Measurements from ENCODE around the gene PGM3. TPM values are rescaled to one million over a fixed set of nuclear protein-coding genes. Genes with fewer than 3 reads are reported as not detected.

Gene PGM3
- total and polyA plus RNA-seq, 4 donors: 5.8 to 61.0 (median 36.7) TPM

DNA sequence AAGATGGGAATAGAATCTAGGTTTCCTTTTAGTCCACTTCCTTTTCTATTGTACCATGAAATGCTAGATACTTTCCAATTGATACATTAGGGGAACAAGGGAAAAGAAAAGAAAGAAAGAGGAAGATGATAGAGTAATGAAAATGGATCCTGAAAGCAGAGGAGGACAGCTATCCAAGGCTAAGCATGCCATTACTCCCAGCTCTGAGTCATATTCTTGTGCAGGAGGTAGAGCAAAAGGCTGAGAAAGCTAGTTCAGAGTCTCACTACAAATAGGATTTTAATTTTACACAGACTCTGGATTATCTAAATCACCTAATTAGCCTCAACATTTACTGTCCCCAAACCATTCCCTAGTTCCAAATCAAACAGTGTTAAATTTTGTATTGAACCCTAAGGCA is 23.7 kb upstream of the PGM3 start:
- H3K4me3 ChIP-seq (ENCODE audit: low read length in 2 of 2): no peak overlapping the region
- no peaks in the 10 kb centered on the region for H3K27me3 ChIP-seq (ENCODE audit: control insufficient read depth in 1 of 2, insufficient read depth in 2 of 2, low read length in 1 of 2)
- H3K36me3 ChIP-seq (ENCODE audit: control insufficient read depth in 1 of 2, insufficient read depth in 2 of 2, low read length in 1 of 2): no peaks in the 10 kb centered on the region
- no peak for ATAC-seq (ENCODE audit: low FRiP score)
- H3K27ac ChIP-seq (ENCODE audit: low read depth in 1 of 2, low read length in 2 of 2): no peak overlapping the region
- H3K4me1 ChIP-seq (ENCODE audit: control insufficient read depth in 1 of 2, insufficient read depth in 2 of 2, low read length in 2 of 2): peaks cover 0 to 3% of the 10 kb centered on the region in 2 donors
- no peaks in the 10 kb centered on the region for H3K9me3 ChIP-seq (ENCODE audit: control insufficient read depth, low read length)
- intact Hi-C loops (cut with DNase I): loop anchor here in 1 of 2 donors (10.0 kb wide), 1 partner anchor 152 kb away; the partner anchor contains the start of genes DOP1A and UBE3D
- DNase-seq: no peak

DNA sequence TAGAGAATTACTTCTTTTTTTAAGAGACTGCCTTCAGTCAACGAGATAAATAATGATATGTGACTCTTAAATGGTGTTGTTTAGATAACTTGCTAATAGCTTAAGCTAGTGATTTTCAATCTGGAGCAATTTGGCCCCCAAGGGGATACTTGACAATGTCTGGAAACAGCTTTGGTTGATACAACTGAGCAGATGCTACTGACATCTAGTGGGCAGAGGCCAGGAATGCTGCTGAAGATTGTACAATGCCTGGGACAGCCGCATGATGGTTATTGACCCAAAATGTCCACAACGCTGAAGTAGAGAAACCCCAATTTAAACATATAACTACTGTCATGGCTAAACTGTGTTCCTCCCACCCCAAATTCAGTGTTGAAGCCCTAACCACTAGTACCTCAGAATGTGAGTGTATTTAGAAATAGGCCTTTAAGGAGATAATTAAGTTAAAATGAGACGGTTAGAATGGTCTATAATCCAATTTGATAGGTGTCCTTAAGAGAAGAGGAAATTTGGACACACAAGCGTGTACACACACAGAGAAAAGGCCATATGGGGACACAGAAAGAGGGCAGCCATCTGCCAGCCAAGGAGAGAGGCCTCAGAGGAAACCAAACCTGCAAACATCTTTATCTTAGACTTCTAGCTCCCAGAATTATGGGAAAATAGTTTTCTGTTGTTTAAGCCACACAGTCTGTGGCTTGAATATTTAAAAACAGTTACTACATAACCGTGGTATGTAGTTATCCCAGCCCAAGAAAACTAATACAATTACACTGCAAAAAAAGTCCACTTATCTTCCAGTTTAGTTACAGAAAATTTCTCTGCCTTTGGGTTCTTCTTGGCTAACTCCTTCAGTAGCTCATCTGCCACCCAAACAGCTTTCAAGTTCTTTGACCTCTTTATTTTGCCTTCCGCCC is 22.3 kb upstream of the PGM3 start:
- intact Hi-C loops (cut with DNase I): loop anchor here (1.0 to 10.0 kb wide), 2 partner anchors 148 to 151 kb away; partner anchors contain the start of genes DOP1A (in 2 of the 2) and UBE3D (in 1 of the 2)
- Histone ChIP-seq H3K9me3 (ENCODE audit: control insufficient read depth, low read length) (no peaks in the 10 kb centered on the region), H3K36me3 (ENCODE audit: control insufficient read depth in 1 of 2, insufficient read depth in 2 of 2, low read length in 1 of 2) (no peaks in the 10 kb centered on the region), H3K27me3 (ENCODE audit: control insufficient read depth in 1 of 2, insufficient read depth in 2 of 2, low read length in 1 of 2) (no peaks in the 10 kb centered on the region), H3K4me1 (ENCODE audit: control insufficient read depth in 1 of 2, insufficient read depth in 2 of 2, low read length in 2 of 2) (peaks cover 0 to 3% of the 10 kb centered on the region in 2 donors), H3K27ac (ENCODE audit: low read depth in 1 of 2, low read length in 2 of 2) (peak overlapping the region; percentile 38 to 57), H3K4me3 (ENCODE audit: low read length in 2 of 2) (no peak overlapping the region)
- WGBS, 2 donors: 14% methylated on average over 7 of the region's 7 CpGs
- ATAC-seq (ENCODE audit: low FRiP score): peak; percentile 89
- DNase-seq: peak in 1 of 2 donors; percentile 56

DNA sequence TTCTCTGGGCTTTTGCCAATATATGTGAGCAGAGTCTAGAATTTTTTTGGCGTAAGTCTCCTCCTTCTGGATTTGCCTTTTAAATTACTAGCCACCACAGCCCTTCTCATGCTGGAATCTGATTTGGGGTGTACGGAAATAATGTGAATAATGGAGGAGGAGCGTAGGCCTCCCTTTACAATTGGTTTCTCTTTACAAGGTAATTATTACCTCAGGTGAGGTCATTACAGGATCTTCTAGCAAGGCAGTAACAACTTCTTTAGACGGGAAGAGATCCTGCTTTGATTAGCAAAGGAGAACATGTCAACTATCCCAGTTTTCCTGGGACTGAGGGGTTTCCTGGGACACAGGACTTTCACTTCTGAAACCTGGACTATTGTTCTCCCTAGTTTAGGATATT is 9.0 kb upstream of the PGM3 start:
- Histone ChIP-seq H3K9me3 (ENCODE audit: control insufficient read depth, low read length) (no peaks in the 10 kb centered on the region), H3K27me3 (ENCODE audit: control insufficient read depth in 1 of 2, insufficient read depth in 2 of 2, low read length in 1 of 2) (no peaks in the 10 kb centered on the region), H3K4me3 (ENCODE audit: low read length in 2 of 2) (no peak overlapping the region), H3K27ac (ENCODE audit: low read depth in 1 of 2, low read length in 2 of 2) (no peak overlapping the region), H3K4me1 (ENCODE audit: control insufficient read depth in 1 of 2, insufficient read depth in 2 of 2, low read length in 2 of 2) (peaks cover 0 to 1% of the 10 kb centered on the region in 2 donors), H3K36me3 (ENCODE audit: control insufficient read depth in 1 of 2, insufficient read depth in 2 of 2, low read length in 1 of 2) (no peaks in the 10 kb centered on the region)
- intact Hi-C loops (cut with DNase I): no loop called here
- 82 to 90% methylated on average over 4 of the region's 4 CpGs for WGBS, 2 donors
- DNase-seq (no peak), ATAC-seq (ENCODE audit: low FRiP score) (no peak)

DNA sequence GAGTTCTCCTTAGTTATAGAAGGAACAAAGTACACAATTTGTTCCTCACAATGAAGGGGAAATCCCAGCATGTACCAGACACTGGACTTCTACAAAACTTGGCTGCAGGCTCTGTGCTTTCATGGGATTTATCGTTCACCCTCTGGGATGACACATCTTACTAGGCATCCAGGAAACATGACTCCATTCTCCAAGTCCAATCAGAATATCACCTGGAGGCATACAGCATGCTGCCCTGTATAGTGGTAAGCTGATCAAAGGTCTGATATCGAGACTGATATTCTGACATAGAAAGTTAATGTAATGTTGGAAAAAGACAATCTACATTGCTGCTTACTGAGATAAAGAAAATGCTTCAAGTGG is 6.8 kb upstream of the PGM3 start:
- Histone ChIP-seq H3K36me3 (ENCODE audit: control insufficient read depth in 1 of 2, insufficient read depth in 2 of 2, low read length in 1 of 2) (no peaks in the 10 kb centered on the region), H3K4me3 (ENCODE audit: low read length in 2 of 2) (no peak overlapping the region), H3K9me3 (ENCODE audit: control insufficient read depth, low read length) (no peaks in the 10 kb centered on the region), H3K4me1 (ENCODE audit: control insufficient read depth in 1 of 2, insufficient read depth in 2 of 2, low read length in 2 of 2) (peaks cover 0 to 1% of the 10 kb centered on the region in 2 donors), H3K27ac (ENCODE audit: low read depth in 1 of 2, low read length in 2 of 2) (no peak overlapping the region), H3K27me3 (ENCODE audit: control insufficient read depth in 1 of 2, insufficient read depth in 2 of 2, low read length in 1 of 2) (no peaks in the 10 kb centered on the region)
- intact Hi-C loops (cut with DNase I): no loop called here
- ATAC-seq (ENCODE audit: low FRiP score) (no peak), DNase-seq (no peak)
- 53 to 54% methylated on average over 2 of the region's 2 CpGs for WGBS, 2 donors

DNA sequence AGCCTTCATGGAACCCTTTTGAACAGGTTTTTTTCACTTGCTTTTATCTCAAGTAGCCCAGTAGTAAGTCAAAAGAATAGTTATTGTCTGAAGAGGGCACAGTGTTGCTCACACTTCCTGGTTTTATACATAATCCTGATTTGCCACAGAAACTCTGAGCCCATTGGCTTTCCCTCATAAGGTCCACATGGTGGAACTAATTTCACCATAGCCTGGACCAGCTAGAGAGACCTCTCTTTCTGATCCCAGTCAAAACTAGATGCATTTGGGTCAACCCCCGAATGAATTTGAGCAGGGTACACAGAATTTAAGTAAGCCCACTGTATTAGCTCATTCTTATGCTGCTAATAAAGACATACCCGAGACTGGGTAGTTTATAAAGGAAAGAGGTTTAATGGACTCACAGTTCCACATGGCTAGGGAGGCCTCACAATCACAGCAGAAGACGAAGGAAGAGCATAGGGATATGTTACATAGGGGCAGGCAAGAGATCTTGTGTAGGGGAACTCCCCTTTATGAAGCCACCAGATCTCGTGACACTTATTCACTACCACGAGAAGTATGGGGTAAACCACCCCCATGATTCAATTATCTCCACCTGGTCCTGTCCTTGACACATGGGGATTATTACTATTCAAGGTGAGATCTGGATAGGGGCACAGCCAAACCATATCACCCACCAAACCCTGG is 6.3 kb upstream of the PGM3 start:
- Histone ChIP-seq H3K27me3 (ENCODE audit: control insufficient read depth in 1 of 2, insufficient read depth in 2 of 2, low read length in 1 of 2) (no peaks in the 10 kb centered on the region), H3K4me3 (ENCODE audit: low read length in 2 of 2) (no peak overlapping the region), H3K4me1 (ENCODE audit: control insufficient read depth in 1 of 2, insufficient read depth in 2 of 2, low read length in 2 of 2) (peaks cover 0 to 1% of the 10 kb centered on the region in 2 donors), H3K9me3 (ENCODE audit: control insufficient read depth, low read length) (no peaks in the 10 kb centered on the region), H3K36me3 (ENCODE audit: control insufficient read depth in 1 of 2, insufficient read depth in 2 of 2, low read length in 1 of 2) (no peaks in the 10 kb centered on the region), H3K27ac (ENCODE audit: low read depth in 1 of 2, low read length in 2 of 2) (no peak overlapping the region)
- DNase-seq (no peak), ATAC-seq (ENCODE audit: low FRiP score) (no peak)
- intact Hi-C loops (cut with DNase I): no loop called here
- 91 to 94% methylated on average over 5 of the region's 5 CpGs for WGBS, 2 donors

DNA sequence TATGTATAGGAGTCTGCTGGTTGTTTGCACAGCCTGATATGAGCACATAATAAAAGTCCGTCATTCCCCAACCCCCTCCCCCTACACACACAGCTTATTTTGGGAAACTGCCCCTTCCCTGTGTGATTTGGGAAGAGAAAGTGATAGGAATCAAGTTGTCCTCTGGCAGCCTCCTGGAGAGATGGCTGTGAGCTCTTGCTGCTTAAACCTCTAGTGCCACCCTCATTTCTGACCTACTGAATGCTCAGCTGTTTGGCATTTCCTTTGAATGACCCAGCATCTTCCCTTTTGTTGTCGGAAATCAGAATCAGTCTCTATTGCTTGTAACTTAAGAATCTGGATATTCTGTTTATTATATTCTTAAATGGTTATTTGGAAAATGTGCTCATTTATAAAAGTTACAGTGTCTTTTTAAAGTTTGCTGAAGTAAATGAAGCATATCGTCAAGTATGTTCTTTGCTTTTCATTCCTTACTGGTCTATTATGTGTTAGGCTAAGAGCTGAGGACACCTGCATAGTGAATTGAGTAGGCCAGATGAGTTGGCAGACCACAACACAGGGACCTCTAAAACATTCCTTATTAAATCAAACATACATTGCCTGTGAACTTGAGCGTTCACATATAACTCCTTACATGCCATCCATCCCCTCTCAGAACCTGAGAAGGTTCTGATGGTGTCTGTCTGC is 5.6 kb upstream of the PGM3 start:
- 50 to 52% methylated on average over 4 of the region's 4 CpGs for WGBS, 2 donors
- H3K27me3 ChIP-seq (ENCODE audit: control insufficient read depth in 1 of 2, insufficient read depth in 2 of 2, low read length in 1 of 2): no peaks in the 10 kb centered on the region
- H3K27ac ChIP-seq (ENCODE audit: low read depth in 1 of 2, low read length in 2 of 2): no peak overlapping the region
- intact Hi-C loops (cut with DNase I): no loop called here
- H3K4me1 ChIP-seq (ENCODE audit: control insufficient read depth in 1 of 2, insufficient read depth in 2 of 2, low read length in 2 of 2): peaks cover 0 to 1% of the 10 kb centered on the region in 2 donors
- H3K9me3 ChIP-seq (ENCODE audit: control insufficient read depth, low read length): no peaks in the 10 kb centered on the region
- no peak overlapping the region for H3K4me3 ChIP-seq (ENCODE audit: low read length in 2 of 2)
- DNase-seq (no peak), ATAC-seq (ENCODE audit: low FRiP score) (no peak)
- no peaks in the 10 kb centered on the region for H3K36me3 ChIP-seq (ENCODE audit: control insufficient read depth in 1 of 2, insufficient read depth in 2 of 2, low read length in 1 of 2)

DNA sequence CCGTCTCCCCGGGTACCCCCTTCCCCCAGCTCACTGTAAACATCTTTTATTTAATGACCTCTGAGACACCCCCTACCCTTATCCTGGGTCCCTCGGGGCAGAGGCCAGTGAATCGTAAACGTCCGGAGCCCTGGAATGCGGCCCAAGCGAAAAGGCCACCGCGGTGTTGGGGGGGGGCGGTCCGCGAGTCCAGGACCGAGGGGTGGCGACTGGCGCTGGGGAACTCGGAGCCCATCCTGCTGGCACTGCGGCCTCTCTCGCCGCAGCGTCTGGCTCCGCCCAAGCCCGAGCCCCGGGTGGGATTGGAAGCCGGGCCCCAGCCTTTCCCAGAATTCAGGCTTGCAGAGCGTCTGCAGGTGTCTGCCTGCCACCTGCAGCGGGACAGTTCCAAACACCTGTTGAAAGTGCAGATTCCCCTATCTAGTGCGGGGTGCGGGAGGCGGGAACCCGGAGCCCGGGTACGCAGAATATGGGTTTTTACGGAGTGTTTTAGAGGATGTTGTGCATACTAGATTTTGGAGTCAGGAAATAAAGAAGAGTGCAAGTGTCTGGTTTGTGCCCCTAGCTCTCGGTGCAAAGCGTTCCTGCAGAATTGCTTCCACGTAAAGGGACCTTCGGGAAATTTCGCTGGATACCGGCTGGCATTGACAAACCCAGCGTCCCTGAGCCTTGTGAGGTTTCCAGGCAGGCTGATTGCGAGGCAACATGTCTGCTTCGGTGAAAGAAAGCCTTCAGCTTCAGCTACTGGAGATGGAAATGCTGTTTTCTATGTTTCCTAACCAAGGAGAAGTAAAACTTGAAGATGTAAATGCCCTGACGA is 892 bp upstream of the PGM3 start:
- no peaks in the 10 kb centered on the region for H3K9me3 ChIP-seq (ENCODE audit: control insufficient read depth, low read length)
- H3K36me3 ChIP-seq (ENCODE audit: control insufficient read depth in 1 of 2, insufficient read depth in 2 of 2, low read length in 1 of 2): no peaks in the 10 kb centered on the region
- intact Hi-C loops (cut with DNase I): loop anchor here in 1 of 2 donors (5.0 kb wide), 1 partner anchor 127 kb away; the partner anchor contains the start of genes DOP1A and UBE3D
- WGBS, 2 donors: 1% methylated on average over 44 of the region's 44 CpGs
- DNase-seq: peak; percentile 69 to 80
- peaks cover 0 to 1% of the 10 kb centered on the region in 2 donors for H3K4me1 ChIP-seq (ENCODE audit: control insufficient read depth in 1 of 2, insufficient read depth in 2 of 2, low read length in 2 of 2)
- ATAC-seq (ENCODE audit: low FRiP score): peak; percentile 77
- H3K4me3 ChIP-seq (ENCODE audit: low read length in 2 of 2): peak overlapping the region; percentile 69 to 93
- H3K27ac ChIP-seq (ENCODE audit: low read depth in 1 of 2, low read length in 2 of 2): peak overlapping the region in 1 of 2 donors; percentile 64
- no peaks in the 10 kb centered on the region for H3K27me3 ChIP-seq (ENCODE audit: control insufficient read depth in 1 of 2, insufficient read depth in 2 of 2, low read length in 1 of 2)

DNA sequence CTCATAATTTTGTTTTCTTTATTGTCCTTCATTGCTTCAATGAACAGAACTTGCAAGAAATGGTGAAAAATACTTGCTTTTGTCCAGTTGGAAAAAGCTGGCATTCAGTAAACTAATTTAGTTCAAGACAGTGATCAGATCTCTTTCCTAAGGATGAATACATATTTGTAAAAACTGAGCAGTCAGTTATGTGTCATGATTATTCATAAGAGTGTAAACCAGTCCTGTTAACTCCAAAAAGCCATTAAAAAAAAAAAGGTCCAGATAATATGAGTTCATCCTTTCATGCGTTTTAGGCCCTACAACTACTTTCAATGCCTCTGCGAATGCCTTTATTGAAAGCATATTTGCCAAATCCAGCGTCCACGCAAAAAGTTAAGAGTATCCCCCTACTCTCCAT is 609 bp downstream of the PGM3 start:
- Histone ChIP-seq H3K9me3 (ENCODE audit: control insufficient read depth, low read length) (no peaks in the 10 kb centered on the region), H3K4me1 (ENCODE audit: control insufficient read depth in 1 of 2, insufficient read depth in 2 of 2, low read length in 2 of 2) (no peaks in the 10 kb centered on the region), H3K4me3 (ENCODE audit: low read length in 2 of 2) (peak overlapping the region; percentile 77 to 93), H3K27me3 (ENCODE audit: control insufficient read depth in 1 of 2, insufficient read depth in 2 of 2, low read length in 1 of 2) (no peaks in the 10 kb centered on the region), H3K36me3 (ENCODE audit: control insufficient read depth in 1 of 2, insufficient read depth in 2 of 2, low read length in 1 of 2) (no peaks in the 10 kb centered on the region), H3K27ac (ENCODE audit: low read depth in 1 of 2, low read length in 2 of 2) (peak overlapping the region in 1 of 2 donors; percentile 61)
- ATAC-seq (ENCODE audit: low FRiP score) (no peak), DNase-seq (no peak)
- WGBS, 2 donors: 0% methylated on average over 4 of the region's 4 CpGs
- intact Hi-C loops (cut with DNase I): loop anchor here in 1 of 2 donors (5.0 kb wide), 1 partner anchor 125 kb away; the partner anchor contains the start of genes DOP1A and UBE3D

Measured in aorta (tissue), 5 donors.